ENCODE results near the gene FBXL20. TPM values are rescaled to one million over a fixed set of nuclear protein-coding genes. Genes with fewer than 3 reads are reported as not detected.

Gene FBXL20
- total RNA-seq (10 to 100 TPM; 23.5 to 30.0 (median 26.2) TPM), total RNA-seq (12.3 to 79.1 (median 46.0) reads per million in 29 experiments)
- 16.8 TPM for total RNA-seq (2013)

- H3K27ac ChIP-seq (ENCODE audit: low read length), result peak within 1 kb of the TSS; percentile 76
- Mint-ChIP-seq H3K9me3 (no peaks in the 10 kb centered on the region), H3K4me3 (peak within 1 kb of the TSS; percentile 93 to 95 (median 93)), H3K36me3 (no peaks in the 10 kb centered on the region), H3K27me3 (no peaks in the 10 kb centered on the region), H3K27ac (peak within 1 kb of the TSS; percentile 89 to 94), H3K4me1 (peaks cover 30 to 59% (median 55%) of the 10 kb centered on the region in 3 donors)
- ChIA-PET CTCF (interaction anchor here in 1 of 2 donors (0.7 to 1.2 kb wide), 3 partner anchors 14 to 95 kb away, joined by 3 to 5 read pairs (median 4); partner anchors contain the start of gene MED1), POLR2A (interaction anchor here in 1 of 2 donors (0.7 kb wide), 1 partner anchor 1404 kb away, joined by 5 read pairs; no protein-coding TSS in a partner anchor)
- H3K27me3 ChIP-seq (replicated peaks in 1 of 2; ENCODE audit: control insufficient read depth in 2 of 2, extremely low read depth in 1 of 2, insufficient read depth in 2 of 2, low read length in 1 of 2), result no peaks in the 10 kb centered on the region
- peaks cover 0 to 11% of the 10 kb centered on the region in 2 donors for H3K36me3 ChIP-seq (ENCODE audit: control insufficient read depth in 2 of 2, extremely low read depth in 1 of 2, insufficient read depth in 1 of 2, low read length in 1 of 2)
- DNase-seq, result peak; percentile 88 to 97 (median 94)
- ATAC-seq (replicated peaks in 1 of 4), result peak; percentile 77 to 81 (median 80)
- no peaks in the 10 kb centered on the region for H3K9me3 ChIP-seq
- peak within 1 kb of the TSS; percentile 88 to 96 for H3K4me3 ChIP-seq (ENCODE audit: control insufficient read depth in 1 of 2, extremely low read depth in 1 of 2, low read length in 1 of 2)
- H3K4me1 ChIP-seq (ENCODE audit: control insufficient read depth in 1 of 2, extremely low read depth in 1 of 2, insufficient read depth in 2 of 2, low read length in 2 of 2), result peaks cover 12 to 14% of the 10 kb centered on the region in 2 experiments
- WGBS (ENCODE audit: insufficient coverage), result 0% methylated on average over 35 of the region's 86 CpGs
These were observed at the start of gene FBXL20 for GRCh38 chr17:39401412-39402243. FBXL20 (minus strand) TSS chr17:39401626; CDS start chr17:39401402, 224 bp downstream.

- Histone ChIP-seq H3K27ac (ENCODE audit: low read length) (peak within 1 kb of the TSS; percentile 89), H3K27me3 (replicated peaks in 1 of 2; ENCODE audit: control insufficient read depth in 2 of 2, extremely low read depth in 1 of 2, insufficient read depth in 2 of 2, low read length in 1 of 2) (no peaks in the 10 kb centered on the region), H3K4me3 (ENCODE audit: control insufficient read depth in 1 of 2, extremely low read depth in 1 of 2, low read length in 1 of 2) (peak within 1 kb of the TSS; percentile 87 to 90), H3K9me3 (no peaks in the 10 kb centered on the region), H3K36me3 (ENCODE audit: control insufficient read depth in 2 of 2, extremely low read depth in 1 of 2, insufficient read depth in 1 of 2, low read length in 1 of 2) (peaks cover 0 to 13% of the 10 kb centered on the region in 2 donors), H3K4me1 (ENCODE audit: control insufficient read depth in 1 of 2, extremely low read depth in 1 of 2, insufficient read depth in 2 of 2, low read length in 2 of 2) (peaks cover 9 to 29% of the 10 kb centered on the region in 2 experiments)
- H3K9me3 Mint-ChIP-seq, result no peaks in the 10 kb centered on the region
- 0% methylated on average over 31 of the region's 37 CpGs for WGBS (ENCODE audit: insufficient coverage)
- peaks cover 35 to 42% (median 36%) of the 10 kb centered on the region in 3 donors for H3K4me1 Mint-ChIP-seq
- peaks cover 9% of the 10 kb centered on the region for H3K36me3 Mint-ChIP-seq
- H3K4me3 Mint-ChIP-seq, result peak within 1 kb of the TSS; percentile 96 to 98 (median 98)
- H3K27ac Mint-ChIP-seq, result peak within 1 kb of the TSS; percentile 98
- CTCF ChIA-PET, result interaction anchor here (0.5 to 2.1 kb wide), 7 partner anchors 8 to 245 kb away, joined by 3 to 23 read pairs (median 3); partner anchors contain the start of genes CDK12 (in 2 of the 2) and FBXL20 (in 1 of the 2)
- ATAC-seq (replicated peaks in 1 of 4), result peak; percentile 92 to 97 (median 95)
- peak; percentile 74 to 97 (median 88) for DNase-seq
- H3K27me3 Mint-ChIP-seq, result no peaks in the 10 kb centered on the region
- POLR2A ChIA-PET, result interaction anchor here (0.6 to 3.3 kb wide), 10 partner anchors 10 to 1838 kb away, joined by 3 to 26 read pairs (median 4); partner anchors contain the start of genes CDK12 (in 2 of the 2) and GSDMB (in 1 of the 2)
These were observed 49.6 kb upstream of the FBXL20 start, which contains the start of gene MED1 for GRCh38 chr17:39450847-39451581. MED1 (minus strand) TSS chr17:39451263; CDS start chr17:39451062, 201 bp downstream.

GRCh38 chr17:39450051-39450450 is 48.6 kb upstream of the FBXL20 start:
- ChIA-PET POLR2A (interaction anchor here in 1 of 2 donors (0.6 to 3.3 kb wide), 2 partner anchors 11 to 25 kb away, joined by 5 to 26 read pairs; partner anchors contain the start of gene CDK12), CTCF (interaction anchor here in 1 of 2 donors (0.7 to 2.1 kb wide), 2 partner anchors 12 to 366 kb away, joined by 9 to 23 read pairs; partner anchors contain the start of gene CDK12)
- Histone ChIP-seq H3K27me3 (replicated peaks in 1 of 2; ENCODE audit: control insufficient read depth in 2 of 2, extremely low read depth in 1 of 2, insufficient read depth in 2 of 2, low read length in 1 of 2) (no peaks in the 10 kb centered on the region), H3K9me3 (no peaks in the 10 kb centered on the region), H3K27ac (ENCODE audit: low read length) (no peak overlapping the region), H3K4me3 (ENCODE audit: control insufficient read depth in 1 of 2, extremely low read depth in 1 of 2, low read length in 1 of 2) (peak overlapping the region; percentile 87 to 90), H3K36me3 (ENCODE audit: control insufficient read depth in 2 of 2, extremely low read depth in 1 of 2, insufficient read depth in 1 of 2, low read length in 1 of 2) (peaks cover 0 to 21% of the 10 kb centered on the region in 2 donors), H3K4me1 (ENCODE audit: control insufficient read depth in 1 of 2, extremely low read depth in 1 of 2, insufficient read depth in 2 of 2, low read length in 2 of 2) (peaks cover 9 to 29% of the 10 kb centered on the region in 2 experiments)
- ATAC-seq (replicated peaks in 1 of 4), result no peak
- Mint-ChIP-seq H3K4me3 (peak overlapping the region; percentile 96 to 98 (median 98)), H3K36me3 (peaks cover 9% of the 10 kb centered on the region), H3K27ac (peak overlapping the region in 1 of 2 donors; percentile 98), H3K4me1 (peaks cover 35 to 42% (median 36%) of the 10 kb centered on the region in 3 donors), H3K27me3 (no peaks in the 10 kb centered on the region), H3K9me3 (no peaks in the 10 kb centered on the region)
- no peak for DNase-seq
- 77% methylated on average over 8 of the region's 13 CpGs for WGBS (ENCODE audit: insufficient coverage)

GRCh38 chr17:39447561-39447960 is 46.1 kb upstream of the FBXL20 start:
- WGBS (ENCODE audit: insufficient coverage), result 69% methylated on average over 2 of the region's 5 CpGs
- H3K27me3 Mint-ChIP-seq, result no peaks in the 10 kb centered on the region
- Histone ChIP-seq H3K9me3 (no peaks in the 10 kb centered on the region), H3K27me3 (replicated peaks in 1 of 2; ENCODE audit: control insufficient read depth in 2 of 2, extremely low read depth in 1 of 2, insufficient read depth in 2 of 2, low read length in 1 of 2) (no peaks in the 10 kb centered on the region), H3K4me1 (ENCODE audit: control insufficient read depth in 1 of 2, extremely low read depth in 1 of 2, insufficient read depth in 2 of 2, low read length in 2 of 2) (peaks cover 9 to 29% of the 10 kb centered on the region in 2 experiments), H3K36me3 (ENCODE audit: control insufficient read depth in 2 of 2, extremely low read depth in 1 of 2, insufficient read depth in 1 of 2, low read length in 1 of 2) (peaks cover 0 to 33% of the 10 kb centered on the region in 2 donors), H3K27ac (ENCODE audit: low read length) (no peak overlapping the region), H3K4me3 (ENCODE audit: control insufficient read depth in 1 of 2, extremely low read depth in 1 of 2, low read length in 1 of 2) (no peak overlapping the region)
- H3K27ac Mint-ChIP-seq, result no peak overlapping the region
- CTCF ChIA-PET, result interaction anchor here in 1 of 2 donors (0.6 to 0.8 kb wide), 2 partner anchors 14 to 544 kb away, joined by 3 to 4 read pairs; partner anchors contain the start of gene CDK12
- peaks cover 37 to 50% (median 42%) of the 10 kb centered on the region in 3 donors for H3K4me1 Mint-ChIP-seq
- peaks cover 19% of the 10 kb centered on the region for H3K36me3 Mint-ChIP-seq
- ATAC-seq (replicated peaks in 1 of 4) (no peak), DNase-seq (no peak)
- H3K4me3 Mint-ChIP-seq, result no peak overlapping the region
- POLR2A ChIA-PET, result no interaction called here
- H3K9me3 Mint-ChIP-seq, result no peaks in the 10 kb centered on the region

- ChIA-PET CTCF (interaction anchor here (0.6 to 0.7 kb wide), 3 partner anchors 7 to 402 kb away, joined by 3 to 5 read pairs (median 4); no protein-coding TSS in a partner anchor), POLR2A (no interaction called here)
- Mint-ChIP-seq H3K27ac (no peak overlapping the region), H3K36me3 (peaks cover 45% of the 10 kb centered on the region), H3K27me3 (no peaks in the 10 kb centered on the region), H3K4me1 (peaks cover 11 to 25% (median 20%) of the 10 kb centered on the region in 3 donors), H3K4me3 (no peak overlapping the region), H3K9me3 (no peaks in the 10 kb centered on the region)
- Histone ChIP-seq H3K27ac (ENCODE audit: low read length) (no peak overlapping the region), H3K4me3 (ENCODE audit: control insufficient read depth in 1 of 2, extremely low read depth in 1 of 2, low read length in 1 of 2) (no peak overlapping the region), H3K27me3 (replicated peaks in 1 of 2; ENCODE audit: control insufficient read depth in 2 of 2, extremely low read depth in 1 of 2, insufficient read depth in 2 of 2, low read length in 1 of 2) (no peaks in the 10 kb centered on the region), H3K4me1 (ENCODE audit: control insufficient read depth in 1 of 2, extremely low read depth in 1 of 2, insufficient read depth in 2 of 2, low read length in 2 of 2) (peaks cover 0 to 3% of the 10 kb centered on the region in 2 experiments), H3K36me3 (ENCODE audit: control insufficient read depth in 2 of 2, extremely low read depth in 1 of 2, insufficient read depth in 1 of 2, low read length in 1 of 2) (peaks cover 0 to 65% of the 10 kb centered on the region in 2 donors), H3K9me3 (no peaks in the 10 kb centered on the region)
- DNase-seq (no peak), ATAC-seq (replicated peaks in 1 of 4) (no peak)
These were observed 41.9 kb upstream of the FBXL20 start for GRCh38 chr17:39443326-39443725.

All from T-cell (primary cell).